Measurements from ENCODE around the gene MCM9.
"Not testable (repeated sequence)": the region's sequence is repeated elsewhere in the genome, so short reads cannot be mapped to it uniquely, and the experiment has no call there.

Gene MCM9

GRCh38 chr6:118788702-118789101, 146.3 kb downstream of the MCM9 start:
- DNase-seq, result no peak

DNA sequence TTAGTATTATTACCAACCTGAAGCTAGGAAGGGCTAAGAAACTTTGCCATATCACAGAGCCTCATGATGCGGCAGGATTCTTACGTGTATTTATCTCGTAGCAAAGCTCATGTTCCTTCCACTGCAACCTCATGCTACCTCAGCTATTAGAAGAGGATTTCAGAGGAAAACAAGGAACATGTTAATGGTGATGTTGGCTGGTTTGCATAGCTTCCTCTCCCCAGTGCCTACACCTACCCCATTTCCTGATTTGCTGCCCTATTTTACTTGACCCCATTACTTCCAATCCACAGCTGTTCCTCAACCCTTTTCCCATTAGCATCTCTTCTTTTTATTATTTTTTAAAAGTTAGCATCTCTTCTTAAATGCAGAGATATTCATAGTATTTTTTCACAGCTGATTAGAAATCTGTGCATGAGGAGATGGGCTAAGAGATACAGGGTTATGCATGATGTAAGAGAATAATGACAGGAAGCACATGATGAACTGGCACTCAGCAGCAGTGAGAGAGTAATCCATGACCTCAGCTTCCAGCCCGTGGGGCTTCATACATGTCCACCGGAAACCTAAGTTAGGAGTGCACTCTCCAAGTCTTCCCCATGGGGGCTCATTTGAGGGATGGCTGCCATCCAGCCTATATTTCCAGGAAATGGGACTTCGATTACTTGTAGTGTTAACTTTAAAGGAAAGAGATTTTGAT, 147.1 kb downstream of the MCM9 start:
- DNase-seq, result no peak

GRCh38 chr6:118786596-118787453, 148.1 kb downstream of the MCM9 start:
- no peak for DNase-seq

GRCh38 chr6:118785601-118786000, 149.4 kb downstream of the MCM9 start:
- no peak for DNase-seq

DNA sequence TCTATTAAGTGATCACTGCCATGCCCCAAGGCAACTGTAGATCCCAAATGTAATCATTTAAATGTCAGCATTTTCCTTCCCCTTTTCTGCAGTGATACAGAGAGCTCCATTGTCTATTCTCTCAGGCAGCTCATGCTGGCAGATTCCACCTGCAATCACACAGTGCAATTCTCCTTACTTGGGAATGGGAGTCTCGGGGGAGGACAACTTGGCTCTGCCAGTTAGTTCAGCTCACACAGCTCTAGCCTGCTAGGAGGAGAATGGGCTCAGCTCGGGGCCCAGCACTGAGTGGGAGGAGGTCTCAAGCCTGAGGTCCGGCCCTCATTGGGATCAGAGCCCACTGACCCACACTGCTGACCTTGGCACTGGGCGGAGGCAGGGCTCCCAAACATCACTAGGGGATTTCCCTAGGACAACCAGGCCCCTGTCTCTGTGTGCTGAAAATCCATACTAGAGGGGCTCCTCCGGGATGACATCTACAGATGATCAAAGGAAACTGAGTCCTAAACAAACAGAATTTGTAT, 150.3 kb downstream of the MCM9 start:
- DNase-seq, result no peak

GRCh38 chr6:118783931-118784550, 150.9 kb downstream of the MCM9 start:
- no peak for DNase-seq

DNA sequence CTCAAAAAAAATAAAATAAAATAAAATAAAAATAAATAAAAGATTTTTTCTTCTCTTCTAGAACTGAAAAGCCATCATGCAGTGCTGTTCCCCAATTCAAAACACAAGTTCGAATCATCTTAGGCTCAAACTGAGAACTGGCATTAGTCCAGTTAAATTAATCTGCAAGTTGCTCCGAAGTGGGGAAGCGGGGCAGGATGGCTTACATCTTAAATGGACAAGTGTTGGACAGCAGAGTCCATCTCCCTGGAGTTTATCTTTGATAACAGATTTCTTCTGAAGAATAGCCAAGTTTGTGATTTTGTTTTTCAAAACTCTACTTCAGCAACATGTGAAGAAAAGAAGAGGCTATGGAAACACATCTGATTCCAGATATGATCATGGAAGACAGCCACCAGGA, 152.3 kb downstream of the MCM9 start:
- no peak for DNase-seq

DNA sequence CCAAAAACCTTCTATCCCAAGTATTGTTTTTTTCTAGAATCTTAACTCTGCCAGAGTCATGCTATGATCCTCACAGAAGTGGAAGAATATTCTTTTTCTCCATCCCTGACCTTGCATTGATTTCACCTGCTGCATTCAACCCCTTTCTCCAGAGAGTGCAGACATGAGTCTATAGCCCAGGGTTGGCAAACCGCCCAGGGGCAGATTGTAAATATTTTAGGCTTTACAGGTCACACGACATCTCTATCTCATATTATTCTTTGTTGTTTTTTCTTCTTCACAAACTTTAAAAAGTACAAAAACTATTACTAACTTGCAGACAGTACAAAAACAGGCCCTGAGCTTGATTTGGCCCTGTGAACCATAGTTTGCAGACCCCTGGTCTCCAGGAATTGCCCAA, 153.1 kb downstream of the MCM9 start:
- DNase-seq, result no peak

DNA sequence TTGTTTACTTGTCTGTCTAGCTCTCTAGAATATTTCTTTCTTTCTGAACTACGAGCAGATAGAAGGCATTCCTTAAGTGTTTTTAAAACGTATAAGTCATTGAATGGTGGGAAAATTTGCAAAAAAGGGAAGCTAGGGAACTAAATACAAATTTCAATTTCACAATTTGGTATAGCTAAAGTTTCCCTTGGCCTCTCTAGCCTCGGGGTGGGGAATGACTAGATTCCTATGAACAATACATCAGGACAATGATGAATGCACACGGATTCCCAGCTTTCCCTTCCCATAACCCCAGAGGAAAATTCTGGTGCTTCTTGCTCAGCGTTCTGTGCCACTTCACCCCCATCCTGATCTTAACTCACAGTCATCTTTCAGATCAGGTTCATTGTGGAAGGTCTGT, 154.3 kb downstream of the MCM9 start:
- DNase-seq, result no peak

DNA sequence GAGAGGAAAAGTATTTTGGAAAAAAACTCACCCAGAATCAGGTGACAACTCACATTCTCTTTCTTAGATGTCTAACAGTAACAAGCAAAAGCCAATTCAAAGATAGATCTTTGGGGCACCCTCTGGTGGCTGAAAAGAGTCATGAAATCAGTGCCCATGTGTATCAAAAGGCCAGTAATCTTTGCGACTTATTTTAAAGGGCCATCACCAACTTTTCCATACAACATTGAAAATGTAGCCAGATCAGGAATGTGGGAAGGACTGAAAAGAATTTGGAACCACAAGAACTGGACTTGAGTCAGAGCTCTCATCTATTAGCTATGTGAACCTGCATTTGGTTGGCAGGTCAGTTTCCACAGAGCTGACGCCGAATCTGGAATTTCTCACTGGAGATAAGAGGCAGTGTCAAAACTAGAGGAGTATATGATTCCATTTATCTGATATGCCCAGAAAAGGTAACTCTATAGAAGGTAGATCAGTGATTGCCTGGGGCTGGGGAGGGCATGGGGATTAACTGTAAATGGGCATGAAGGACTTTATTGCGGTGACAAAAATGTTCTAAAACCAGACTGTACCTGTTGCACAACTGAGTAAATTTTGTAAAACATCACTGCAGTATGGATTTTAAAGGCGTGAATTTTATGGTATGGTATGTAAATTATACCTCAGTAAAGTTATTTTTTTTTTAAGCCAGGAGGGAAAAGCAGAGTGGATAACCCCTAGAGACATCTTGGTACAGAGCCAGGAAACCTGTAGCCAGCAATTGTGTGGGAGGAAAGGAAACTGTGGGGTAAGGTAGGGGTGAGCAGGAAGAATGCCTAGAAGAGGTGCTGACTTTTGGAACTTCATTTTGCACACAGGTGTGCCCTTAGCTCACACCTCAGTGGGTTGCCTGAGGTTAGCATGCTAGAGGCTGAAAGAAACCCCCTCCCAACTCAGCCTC, 158.1 kb downstream of the MCM9 start:
- peak; percentile 55 for DNase-seq

DNA sequence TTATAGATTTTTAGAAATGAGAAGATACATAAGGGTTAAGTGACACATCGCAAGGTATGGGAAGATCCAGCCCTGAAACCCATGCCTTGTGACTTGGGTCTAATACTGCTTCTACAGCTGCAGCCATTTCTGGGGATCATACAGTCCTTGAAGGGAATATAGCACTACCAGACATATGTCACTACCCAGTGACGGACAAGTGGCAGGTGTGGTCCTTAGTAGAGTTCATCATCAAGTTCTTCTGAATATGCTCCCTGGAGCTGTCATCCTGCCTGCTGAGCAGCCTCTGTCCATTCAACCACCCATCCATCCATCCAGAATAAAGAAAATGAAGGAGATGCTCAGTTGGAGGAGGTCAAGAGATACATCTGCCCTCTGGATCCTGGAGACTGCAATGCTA, 159.6 kb downstream of the MCM9 start:
- DNase-seq, result no peak

GRCh38 chr6:118774581-118774980, 160.4 kb downstream of the MCM9 start:
- no peak for DNase-seq

DNA sequence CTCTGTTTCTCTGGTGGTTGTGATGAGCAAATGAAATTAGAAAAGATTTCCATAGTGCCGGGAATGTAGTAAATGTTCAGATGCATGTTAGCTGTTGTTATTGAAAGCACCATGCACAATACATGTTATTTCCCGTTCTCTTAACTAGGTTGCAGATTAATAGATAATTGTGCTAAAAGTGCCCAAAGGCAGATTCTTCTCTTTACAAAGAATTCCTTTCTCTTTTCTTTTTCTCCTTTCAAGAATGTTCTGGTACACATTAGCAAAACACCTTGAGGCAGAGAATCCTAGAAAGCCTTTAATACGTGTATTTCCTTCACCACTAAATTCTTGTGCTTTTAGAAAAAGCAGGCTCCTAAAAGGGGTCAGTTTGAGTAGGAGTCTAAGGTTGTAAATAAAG, 162.1 kb downstream of the MCM9 start:
- DNase-seq, result no peak

- no peak for DNase-seq
Measured at GRCh38 chr6:118771253-118771652, 163.7 kb downstream of the MCM9 start.

- DNase-seq, result no peak
Measured at GRCh38 chr6:118770835-118771234, 164.1 kb downstream of the MCM9 start.

GRCh38 chr6:118770112-118770788, 164.7 kb downstream of the MCM9 start:
- DNase-seq, result no peak

DNA sequence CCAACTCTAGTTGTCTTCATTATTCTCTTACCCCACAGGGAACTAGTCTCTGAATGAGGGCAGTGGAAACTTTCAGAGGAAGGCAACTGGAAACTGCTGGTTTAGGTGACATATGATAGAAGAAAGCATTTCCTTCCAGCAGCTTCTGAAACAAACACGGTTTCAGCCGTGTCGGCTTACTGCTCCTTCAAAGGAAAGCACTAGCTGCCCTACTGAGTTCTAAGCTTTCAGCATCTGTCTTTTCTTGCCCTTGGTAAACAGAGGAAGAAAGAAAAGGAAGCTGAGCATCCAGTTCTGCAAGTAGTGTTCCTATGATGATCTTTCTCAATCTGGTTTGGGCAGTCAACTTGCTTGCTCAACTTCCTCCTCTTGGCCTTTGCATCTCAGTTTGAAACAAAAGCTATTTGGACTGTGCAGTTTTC, 166.0 kb downstream of the MCM9 start:
- DNase-seq, result no peak

DNA sequence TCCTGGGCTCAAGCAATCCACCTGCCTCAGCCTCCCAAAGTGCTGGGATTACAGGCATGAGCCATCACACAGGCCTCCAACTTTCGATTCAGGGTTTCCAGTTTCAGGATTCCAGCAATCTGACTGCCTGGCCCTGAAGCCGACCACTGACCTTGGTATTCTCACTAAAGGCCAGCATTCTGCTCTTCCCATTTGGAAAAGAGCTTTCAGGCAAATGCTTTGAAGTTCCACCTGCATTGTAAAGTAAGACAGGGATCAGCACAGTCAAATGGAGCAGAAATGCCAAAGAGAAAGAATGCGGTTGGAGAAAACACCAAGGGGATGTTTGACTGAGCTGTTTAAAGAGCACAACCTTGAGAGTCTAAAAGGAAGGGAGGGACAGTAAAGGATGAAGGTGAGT, 166.5 kb downstream of the MCM9 start:
- no peak for DNase-seq

- DNase-seq, result not testable (repeated sequence)
Measured at GRCh38 chr6:118765316-118765715, 169.6 kb downstream of the MCM9 start.

GRCh38 chr6:118764766-118765165, 170.2 kb downstream of the MCM9 start:
- DNase-seq, result no peak

All from activated T-cell treated with anti-CD3 and anti-CD28 coated beads, Interleukin-2, amount 50 U/mL, for 1 hour (primary cell).